GM23248 (cell line): ENCODE data around the gene ZBTB44. TPM values are rescaled to one million over a fixed set of nuclear protein-coding genes. Genes with fewer than 3 reads are reported as not detected.

ENCODE experiments used
- DNase-seq: peaks from one replicate; pipeline ENCODE4 v3.0.0-alpha.2; 2015
- H2AFZ ChIP-seq: fragments of 200-600 bp; sonication (generic); 2 replicates; pipeline ENCODE4 v1.6.1; 2016; ENCODE audit warnings: antibody characterized with exemption
- H3F3A ChIP-seq: fragments of 200-600 bp; sonication (generic); 2 replicates; pipeline ENCODE4 v1.6.1; 2016; ENCODE audit warnings: mild to moderate bottlenecking, antibody characterized with exemption, mixed run types; ENCODE audit not compliant: insufficient read depth
- H3K27ac ChIP-seq: fragments of 200-600 bp; sonication (generic); 2 replicates; pipeline ENCODE4 v1.5.1; 2016; ENCODE audit warnings: mild to moderate bottlenecking
- H3K27me3 ChIP-seq: fragments of 200-600 bp; sonication (generic); replicated peaks from 2 replicates; pipeline ENCODE4 v1.6.1; 2016; ENCODE audit warnings: mild to moderate bottlenecking; ENCODE audit not compliant: insufficient read depth
- H3K36me3 ChIP-seq: fragments of 200-600 bp; sonication (generic); 2 replicates; pipeline ENCODE4 v1.6.1; 2016; ENCODE audit warnings: low read depth, mild to moderate bottlenecking
- H3K4me1 ChIP-seq: fragments of 200-600 bp; sonication (generic); 2 replicates; pipeline ENCODE4 v1.6.1; 2016; ENCODE audit warnings: mild to moderate bottlenecking; ENCODE audit not compliant: insufficient read depth
- H3K4me2 ChIP-seq: fragments of 200-600 bp; sonication (generic); one replicate; pipeline ENCODE4 v1.6.1; 2016; ENCODE audit warnings: mild to moderate bottlenecking; ENCODE audit not compliant: unreplicated experiment
- H3K4me3 ChIP-seq: fragments of 200-600 bp; sonication (generic); 2 replicates; pipeline ENCODE4 v1.5.1; 2016; ENCODE audit warnings: mild to moderate bottlenecking
- H3K79me2 ChIP-seq: fragments of 200-600 bp; sonication (generic); 2 replicates; pipeline ENCODE4 v1.6.1; 2016; ENCODE audit warnings: mild to moderate bottlenecking; ENCODE audit not compliant: insufficient read depth
- H3K9ac ChIP-seq: fragments of 200-600 bp; sonication (generic); 2 replicates; pipeline ENCODE4 v1.6.1; 2016; ENCODE audit warnings: mild to moderate bottlenecking
- H3K9me2 ChIP-seq: fragments of 200-600 bp; sonication (generic); 2 replicates; pipeline ENCODE4 v1.6.1; 2016; ENCODE audit warnings: mixed run types, mild to moderate bottlenecking, moderate library complexity; ENCODE audit not compliant: insufficient read depth
- H3K9me3 ChIP-seq: fragments of 200-600 bp; sonication (generic); one replicate; pipeline ENCODE4 v1.6.1; 2017; ENCODE audit warnings: low read depth
- H4K20me1 ChIP-seq: fragments of 200-600 bp; sonication (generic); 2 replicates; pipeline ENCODE4 v1.6.0; 2016; ENCODE audit not compliant: insufficient read depth
- EZH2 ChIP-seq: fragments of 200-600 bp; sonication (generic); IDR thresholded peaks from 2 replicates; pipeline ENCODE4 v1.6.1; 2018; ENCODE audit warnings: antibody characterized with exemption, mild to moderate bottlenecking; ENCODE audit not compliant: insufficient read depth, poor library complexity, severe bottlenecking
- EZH2phosphoT487 ChIP-seq: fragments of 200-600 bp; sonication (generic); IDR thresholded peaks from 2 replicates; pipeline ENCODE4 v1.6.1; 2018; ENCODE audit warnings: antibody characterized with exemption, moderate library complexity, mild to moderate bottlenecking, low read depth; ENCODE audit not compliant: insufficient read depth
- WGBS, 2 experiments: methylation state at CpG; one replicate each; pipeline ENCODE4 v1.1.6; 2015 to 2017; ENCODE audit warnings: low lambda C conversion rate in 2 of 2, low coverage in 1 of 2; ENCODE audit errors: missing lambda C conversion rate in 2 of 2; 5-methylcytosine and 5-hydroxymethylcytosine counted together
- in situ Hi-C: fragments of 300-500 bp; cut with MboI; formaldehyde crosslinking; loops from 2 replicates; pipeline ENCODE4 v1.15.0; 2020
- polyA plus RNA-seq: library from polyadenylated mRNA; unstranded; fragments of >200 nt; fragmentation: Nextera tagmentation; extraction: Ambion mirVana; gene quantifications from 2 replicates; pipeline ENCODE4 v1.2.1, GENCODE V29; 2016
- total RNA-seq: library from RNA; depleted of rRNA; stranded (reverse); fragments of >200 nt; shearing (Covaris generic); gene quantifications from 2 replicates; pipeline ENCODE4 v1.2.3, GENCODE V29; 2014

Gene ZBTB44
- total and polyA plus RNA-seq, 2 experiments from 2014 or later = 4.1 to 17.4 TPM

GRCh38 chr11:130212431-130212961 is 102.2 kb downstream of the ZBTB44 start:
- no peaks in the 10 kb centered on the region for H3K4me1 ChIP-seq
- no peak overlapping the region for H3K4me2 ChIP-seq
- no peaks in the 10 kb centered on the region for H3K79me2 ChIP-seq
- no peak overlapping the region for H3K9ac ChIP-seq
- WGBS, 2 experiments = 41 to 49% methylated on average over 10 to 11 of the region's 11 CpGs
- TF ChIP-seq EZH2phosphoT487 (no peak), EZH2 (no peak)
- in situ Hi-C loops = loop anchor here (10.0 kb wide), 2 partner anchors 172 to 212 kb away; partner anchors contain the start of gene ADAMTS8
- DNase-seq = no peak
- H3K27ac ChIP-seq = no peak overlapping the region
- H3F3A ChIP-seq = no peaks in the 10 kb centered on the region
- H3K9me2 ChIP-seq = no peaks in the 10 kb centered on the region
- no peaks in the 10 kb centered on the region for H4K20me1 ChIP-seq
- no peak overlapping the region for H2AFZ ChIP-seq
- no peak overlapping the region for H3K4me3 ChIP-seq
- H3K36me3 ChIP-seq = no peaks in the 10 kb centered on the region
- H3K9me3 ChIP-seq = no peaks in the 10 kb centered on the region
- H3K27me3 ChIP-seq = peaks cover 19% of the 10 kb centered on the region; the same call in 1 of the 2 replicates

- Histone ChIP-seq H3K4me3 (no peak overlapping the region), H3K27ac (no peak overlapping the region), H3K27me3 (peaks cover 19% of the 10 kb centered on the region; the same call in 1 of the 2 replicates), H3K4me1 (no peaks in the 10 kb centered on the region), H3K79me2 (no peaks in the 10 kb centered on the region), H3K9me2 (no peaks in the 10 kb centered on the region), H3F3A (no peaks in the 10 kb centered on the region), H3K4me2 (no peak overlapping the region), H3K9me3 (no peaks in the 10 kb centered on the region), H2AFZ (no peak overlapping the region), H3K36me3 (no peaks in the 10 kb centered on the region), H3K9ac (no peak overlapping the region), H4K20me1 (no peaks in the 10 kb centered on the region)
- TF ChIP-seq EZH2 = no peak
- WGBS, 2 experiments = 73% methylated on average over 18 to 19 of the region's 19 CpGs
- no peak for DNase-seq
- in situ Hi-C loops = loop anchor here (10.0 kb wide), 2 partner anchors 173 to 213 kb away; partner anchors contain the start of gene ADAMTS8
These were observed 102.8 kb downstream of the ZBTB44 start for GRCh38 chr11:130211781-130212401.

- in situ Hi-C loops = loop anchor here (10.0 kb wide), 2 partner anchors 174 to 214 kb away; partner anchors contain the start of gene ADAMTS8
These were observed 103.6 kb downstream of the ZBTB44 start for GRCh38 chr11:130211144-130211543.

GRCh38 chr11:130209954-130210854 is 104.5 kb downstream of the ZBTB44 start:
- Histone ChIP-seq H4K20me1 (no peaks in the 10 kb centered on the region), H3K27ac (no peak overlapping the region), H3F3A (no peaks in the 10 kb centered on the region), H3K4me3 (no peak overlapping the region), H3K79me2 (no peaks in the 10 kb centered on the region), H3K9me2 (no peaks in the 10 kb centered on the region), H3K4me1 (no peaks in the 10 kb centered on the region), H3K9me3 (no peaks in the 10 kb centered on the region), H3K4me2 (no peak overlapping the region), H3K27me3 (0 out of 2 replicates have a peak, but pooled peaks cover 16% of the 10 kb centered on the region), H2AFZ (no peak overlapping the region), H3K9ac (no peak overlapping the region), H3K36me3 (no peaks in the 10 kb centered on the region)
- in situ Hi-C loops = loop anchor here (10.0 kb wide), 3 partner anchors 175 to 655 kb away; partner anchors contain the start of gene ADAMTS8
- DNase-seq = no peak
- TF ChIP-seq EZH2 = no peak
- 84% methylated on average over 23 of the region's 23 CpGs for WGBS, 2 experiments

More at GRCh38 chr11:130211144-130211543, 103.6 kb downstream of the ZBTB44 start:
- no peaks in the 10 kb centered on the region for H3K9me2 ChIP-seq
- H3K27me3 ChIP-seq = peaks cover 19% of the 10 kb centered on the region; the same call in 1 of the 2 replicates
- WGBS, 2 experiments = 92 to 94% methylated on average over 3 of the region's 3 CpGs
- no peaks in the 10 kb centered on the region for H3F3A ChIP-seq
- no peak overlapping the region for H3K4me3 ChIP-seq
- H3K4me1 ChIP-seq = no peaks in the 10 kb centered on the region
- no peak overlapping the region for H3K27ac ChIP-seq
- H2AFZ ChIP-seq = no peak overlapping the region
- DNase-seq = no peak
- TF ChIP-seq EZH2 (no peak), EZH2phosphoT487 (no peak)
- no peaks in the 10 kb centered on the region for H3K79me2 ChIP-seq
- H4K20me1 ChIP-seq = no peaks in the 10 kb centered on the region
- H3K9me3 ChIP-seq = no peaks in the 10 kb centered on the region
- no peak overlapping the region for H3K9ac ChIP-seq
- no peak overlapping the region for H3K4me2 ChIP-seq
- no peaks in the 10 kb centered on the region for H3K36me3 ChIP-seq
